Subcutaneous adipose tissue (tissue), 4 donors: Measurements from ENCODE around the gene SEPTIN8. TPM values are rescaled to one million over a fixed set of nuclear protein-coding genes. Genes with fewer than 3 reads are reported as not detected.

Source experiments
- total RNA-seq, 4 donors: library from RNA; depleted of rRNA; stranded (reverse); fragments of >200 nt; gene quantifications; one replicate each; pipeline ENCODE4 v1.1.0, GENCODE V29; 2016
- TF ChIP-seq, protein P1 (sequence below): fragments of 450-650 bp; IDR thresholded peaks from one replicate; pipeline ENCODE4 v1.5.1; 2016; ENCODE audit warnings: low read depth, mild to moderate bottlenecking, control low read depth, antibody characterized with exemption, moderate library complexity

The SEPTIN8 gene
- total RNA-seq, 4 donors from 2014 or later: 19.9 to 30.8 (median 22.4) TPM

DNA sequence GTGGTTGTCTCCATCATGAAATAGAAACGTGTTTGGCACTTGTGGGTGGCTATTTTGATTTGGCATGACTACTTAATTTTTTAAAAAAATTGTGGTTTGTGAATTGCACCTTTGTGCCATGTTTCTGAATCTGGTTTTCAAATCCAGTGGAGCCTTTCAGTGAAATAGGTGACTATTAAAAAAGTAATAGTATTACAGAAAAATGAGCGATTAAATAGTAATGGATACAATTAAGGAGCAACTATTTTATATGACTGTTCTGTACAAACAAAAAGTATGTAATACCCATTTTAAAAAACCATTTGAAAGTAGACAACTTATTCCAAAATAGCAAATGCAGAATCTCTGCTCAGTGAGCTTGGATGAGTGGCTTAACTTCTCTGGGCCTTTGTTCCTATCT lies 39.0 kb upstream of the SEPTIN8 start:
- TF ChIP-seq, protein P1, sequence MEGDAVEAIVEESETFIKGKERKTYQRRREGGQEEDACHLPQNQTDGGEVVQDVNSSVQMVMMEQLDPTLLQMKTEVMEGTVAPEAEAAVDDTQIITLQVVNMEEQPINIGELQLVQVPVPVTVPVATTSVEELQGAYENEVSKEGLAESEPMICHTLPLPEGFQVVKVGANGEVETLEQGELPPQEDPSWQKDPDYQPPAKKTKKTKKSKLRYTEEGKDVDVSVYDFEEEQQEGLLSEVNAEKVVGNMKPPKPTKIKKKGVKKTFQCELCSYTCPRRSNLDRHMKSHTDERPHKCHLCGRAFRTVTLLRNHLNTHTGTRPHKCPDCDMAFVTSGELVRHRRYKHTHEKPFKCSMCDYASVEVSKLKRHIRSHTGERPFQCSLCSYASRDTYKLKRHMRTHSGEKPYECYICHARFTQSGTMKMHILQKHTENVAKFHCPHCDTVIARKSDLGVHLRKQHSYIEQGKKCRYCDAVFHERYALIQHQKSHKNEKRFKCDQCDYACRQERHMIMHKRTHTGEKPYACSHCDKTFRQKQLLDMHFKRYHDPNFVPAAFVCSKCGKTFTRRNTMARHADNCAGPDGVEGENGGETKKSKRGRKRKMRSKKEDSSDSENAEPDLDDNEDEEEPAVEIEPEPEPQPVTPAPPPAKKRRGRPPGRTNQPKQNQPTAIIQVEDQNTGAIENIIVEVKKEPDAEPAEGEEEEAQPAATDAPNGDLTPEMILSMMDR: no peak

DNA sequence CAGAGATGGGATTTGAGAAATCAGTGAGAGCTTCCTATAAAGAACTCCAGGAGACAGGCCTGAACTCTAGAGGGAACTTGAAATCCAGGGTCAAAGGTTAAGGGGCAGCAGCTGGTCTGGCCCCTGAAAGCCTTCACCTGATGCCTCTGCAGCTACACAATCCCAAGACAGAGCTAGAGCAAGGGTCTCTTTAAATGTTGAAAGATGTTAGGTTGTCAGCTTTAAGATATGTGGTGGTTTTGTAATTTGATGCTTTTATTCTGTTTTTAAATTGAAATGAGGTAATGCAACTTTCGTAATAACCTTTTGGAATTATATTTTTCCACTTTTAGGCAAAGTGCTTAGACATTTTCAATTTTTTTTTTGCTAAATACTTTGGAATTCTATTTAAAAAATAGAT lies 38.4 kb upstream of the SEPTIN8 start:
- TF ChIP-seq, protein P1: no peak

DNA sequence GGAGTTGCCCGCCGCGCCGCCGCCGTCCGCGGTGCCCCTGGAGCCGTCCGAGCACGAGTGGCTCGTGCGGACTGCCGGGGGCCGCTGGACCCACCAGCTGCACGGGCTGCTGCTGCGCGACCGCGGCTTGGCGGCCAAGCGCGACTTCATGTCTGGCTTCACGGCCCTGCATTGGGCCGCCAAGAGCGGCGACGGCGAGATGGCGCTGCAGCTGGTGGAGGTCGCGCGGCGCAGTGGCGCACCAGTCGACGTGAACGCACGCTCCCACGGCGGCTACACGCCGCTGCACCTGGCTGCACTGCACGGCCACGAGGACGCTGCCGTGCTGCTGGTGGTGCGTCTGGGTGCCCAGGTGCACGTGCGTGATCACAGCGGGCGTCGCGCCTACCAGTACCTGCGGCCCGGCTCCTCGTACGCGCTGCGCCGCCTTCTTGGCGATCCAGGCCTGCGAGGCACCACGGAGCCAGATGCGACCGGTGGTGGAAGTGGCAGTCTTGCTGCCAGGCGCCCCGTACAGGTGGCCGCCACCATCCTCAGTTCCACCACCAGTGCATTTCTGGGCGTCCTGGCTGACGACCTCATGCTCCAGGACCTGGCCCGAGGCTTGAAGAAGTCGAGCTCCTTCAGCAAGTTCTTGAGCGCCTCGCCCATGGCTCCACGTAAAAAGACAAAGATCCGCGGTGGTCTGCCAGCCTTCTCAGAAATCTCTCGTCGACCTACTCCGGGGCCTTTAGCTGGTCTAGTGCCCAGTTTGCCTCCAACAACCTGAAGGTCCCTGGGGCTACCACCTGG lies 37.7 kb upstream of the SEPTIN8 start:
- TF ChIP-seq, protein P1: no peak

DNA sequence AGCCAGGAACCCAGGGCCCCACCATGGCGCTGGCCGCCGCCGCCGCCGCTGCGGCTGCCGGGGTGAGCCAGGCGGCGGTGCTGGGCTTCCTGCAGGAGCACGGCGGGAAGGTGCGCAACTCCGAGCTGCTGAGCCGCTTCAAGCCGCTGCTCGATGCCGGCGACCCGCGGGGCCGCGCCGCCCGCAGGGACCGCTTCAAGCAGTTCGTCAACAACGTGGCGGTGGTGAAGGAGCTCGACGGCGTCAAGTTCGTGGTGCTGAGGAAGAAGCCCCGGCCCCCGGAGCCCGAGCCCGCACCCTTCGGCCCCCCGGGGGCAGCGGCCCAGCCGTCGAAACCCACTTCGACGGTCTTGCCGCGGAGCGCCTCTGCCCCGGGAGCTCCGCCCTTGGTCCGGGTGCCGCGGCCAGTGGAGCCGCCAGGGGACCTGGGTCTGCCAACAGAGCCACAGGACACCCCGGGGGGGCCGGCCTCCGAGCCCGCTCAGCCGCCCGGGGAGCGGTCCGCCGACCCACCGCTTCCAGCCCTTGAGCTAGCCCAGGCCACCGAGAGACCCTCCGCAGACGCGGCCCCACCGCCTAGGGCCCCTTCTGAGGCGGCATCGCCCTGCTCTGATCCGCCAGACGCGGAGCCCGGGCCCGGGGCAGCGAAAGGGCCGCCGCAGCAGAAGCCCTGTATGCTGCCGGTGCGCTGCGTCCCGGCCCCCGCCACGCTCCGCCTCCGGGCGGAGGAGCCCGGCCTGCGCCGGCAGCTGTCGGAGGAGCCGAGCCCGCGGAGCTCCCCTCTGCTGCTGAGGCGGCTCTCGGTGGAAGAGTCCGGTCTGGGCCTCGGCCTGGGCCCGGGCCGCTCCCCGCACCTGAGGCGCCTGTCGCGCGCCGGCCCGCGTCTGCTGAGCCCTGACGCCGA lies 36.8 kb upstream of the SEPTIN8 start:
- TF ChIP-seq, protein P1: no peak

DNA sequence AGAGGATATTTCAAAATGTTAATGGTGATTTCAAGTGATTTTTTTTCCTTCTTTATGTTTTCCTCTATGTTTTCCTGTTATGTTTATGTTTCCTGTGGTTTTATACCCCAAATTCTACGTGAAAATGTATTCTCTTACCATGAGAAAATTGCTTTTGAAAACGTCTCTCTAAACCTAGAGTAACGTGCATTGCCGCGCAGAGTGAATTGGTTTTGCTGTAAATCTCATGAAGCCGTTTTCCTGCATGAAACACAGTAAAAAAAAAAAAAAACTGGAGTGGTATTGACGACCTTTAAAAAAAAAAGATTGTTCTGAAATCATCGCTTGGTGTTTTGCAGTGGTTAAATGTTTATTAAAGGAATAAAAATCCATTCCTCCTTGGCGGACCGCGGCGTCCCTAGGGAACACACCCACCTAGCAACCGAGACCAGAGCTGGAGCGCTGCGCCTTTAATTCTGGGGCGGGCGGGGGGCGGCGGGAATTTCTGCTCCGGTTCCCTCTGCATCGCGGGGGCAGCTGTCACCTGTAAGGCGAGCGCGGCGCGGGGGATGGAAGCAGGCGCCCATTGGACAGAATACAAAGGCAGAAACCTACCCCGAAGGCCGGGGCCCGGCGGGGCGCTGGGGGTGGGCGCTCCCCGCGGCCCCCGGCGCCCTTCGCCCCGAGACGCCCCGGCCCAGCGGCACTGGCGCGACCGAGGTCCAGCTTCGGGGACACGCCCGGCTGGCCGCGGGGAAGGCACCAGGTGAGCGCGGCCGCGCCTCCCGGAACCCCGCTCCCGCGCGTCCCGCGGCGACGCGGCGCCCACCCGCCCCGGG lies 36.0 kb upstream of the SEPTIN8 start, which contains the start of gene SOWAHA:
SOWAHA (plus strand) TSS at position 522 of the 818 bp plus-strand sequence. CDS start 320 bp downstream, outside the sequence.
- TF ChIP-seq, protein P1: no peak

DNA sequence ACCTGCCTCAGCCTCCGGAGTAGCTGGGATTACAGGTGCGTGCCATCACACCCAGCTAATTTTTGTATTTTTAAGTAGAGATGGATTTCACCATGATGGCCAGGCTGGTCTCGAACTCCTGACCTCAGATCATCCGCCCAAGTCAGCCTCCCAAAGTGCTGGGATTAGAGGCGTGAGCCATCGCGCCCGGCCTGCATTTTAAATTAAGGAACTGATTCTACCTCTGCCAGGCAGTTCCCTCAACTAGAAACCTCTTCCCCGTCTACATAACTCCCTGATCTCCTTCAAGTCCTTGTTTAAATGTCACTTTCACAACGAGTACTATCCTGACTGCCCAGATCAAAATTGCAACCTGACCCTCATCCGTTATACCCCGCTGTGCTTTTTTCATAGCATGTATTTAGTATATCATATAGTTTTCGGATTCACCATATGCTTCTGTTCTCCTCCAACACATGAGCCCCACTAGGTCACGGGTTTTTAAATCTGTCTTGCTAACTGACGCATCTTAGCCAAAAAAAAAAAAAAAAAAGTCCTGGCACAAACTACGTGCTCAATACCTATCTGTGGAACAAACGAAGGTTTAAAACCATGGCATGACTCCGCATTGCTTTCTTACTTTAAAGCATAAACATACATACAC lies 35.2 kb upstream of the SEPTIN8 start:
- TF ChIP-seq, protein P1: no peak
